CD4-positive, alpha-beta T cell treated with Interleukin-17A for 4 hours (primary cell): ENCODE measurements around the gene LRRC8A.

Source experiments
- DNase-seq: peaks from one replicate; pipeline ENCODE4 v3.0.0-alpha.2; 2020; ENCODE audit warnings: mixed read lengths

The LRRC8A gene

GRCh38 chr9:128902351-128903078 lies 20.6 kb downstream of the LRRC8A start:
- DNase-seq, result peak; percentile 94

- peak; percentile 18 for DNase-seq
Observed at GRCh38 chr9:128903079-128903461, 21.1 kb downstream of the LRRC8A start.

- peak; percentile 37 for DNase-seq
Observed at GRCh38 chr9:128903871-128904620, 22.1 kb downstream of the LRRC8A start.

- no peak for DNase-seq
Observed at GRCh38 chr9:128905964-128906363, 24.0 kb downstream of the LRRC8A start.

GRCh38 chr9:128906741-128907140 lies 24.8 kb downstream of the LRRC8A start:
- no peak for DNase-seq

- no peak for DNase-seq
Observed at GRCh38 chr9:128908372-128908771, 26.4 kb downstream of the LRRC8A start.

- no peak for DNase-seq
Observed at GRCh38 chr9:128909859-128910258, 27.9 kb downstream of the LRRC8A start.

- no peak for DNase-seq
Observed at GRCh38 chr9:128910906-128911305, 29.0 kb downstream of the LRRC8A start.

- no peak for DNase-seq
Observed at GRCh38 chr9:128911529-128912035, 29.6 kb downstream of the LRRC8A start.

- no peak for DNase-seq
Observed at GRCh38 chr9:128912270-128912853, 30.4 kb downstream of the LRRC8A start.

GRCh38 chr9:128913048-128913900 lies 31.3 kb downstream of the LRRC8A start:
- no peak for DNase-seq

- DNase-seq, result no peak
Observed at GRCh38 chr9:128913995-128914772, 32.3 kb downstream of the LRRC8A start.

- no peak for DNase-seq
Observed at GRCh38 chr9:128916204-128916603, 34.3 kb downstream of the LRRC8A start.

GRCh38 chr9:128916745-128917144 lies 34.8 kb downstream of the LRRC8A start:
- DNase-seq, result no peak

GRCh38 chr9:128917151-128917849 lies 35.4 kb downstream of the LRRC8A start:
- no peak for DNase-seq

GRCh38 chr9:128918921-128919320 lies 37.0 kb downstream of the LRRC8A start:
- no peak for DNase-seq

- DNase-seq, result no peak
Observed at GRCh38 chr9:128919402-128920089, 37.6 kb downstream of the LRRC8A start.

- no peak for DNase-seq
Observed at GRCh38 chr9:128920381-128921058, 38.6 kb downstream of the LRRC8A start, which contains the start of gene PHYHD1. PHYHD1 (plus strand) TSS chr9:128920982; CDS start chr9:128922324, 1,342 bp downstream.

GRCh38 chr9:128921881-128922763 lies 40.2 kb downstream of the LRRC8A start:
- DNase-seq, result no peak
